Lower leg skin (tissue), 3 donors: ENCODE measurements around the gene CNIH3.

Experiments
- POLR2A ChIP-seq, 2 donors: fragments of 450-650 bp; IDR thresholded peaks; one replicate each; pipeline ENCODE4 v1.6.1; 2016 to 2017; ENCODE audit warnings: antibody characterized with exemption in 2 of 2, mild to moderate bottlenecking in 1 of 2, moderate library complexity in 1 of 2
- TF ChIP-seq, protein P1 (sequence below), 3 donors: fragments of 450-650 bp; IDR thresholded peaks; one replicate each; pipeline ENCODE4 v1.5.1; 2016; ENCODE audit warnings: antibody characterized with exemption in 3 of 3, mild to moderate bottlenecking in 3 of 3, moderate library complexity in 2 of 3

DNA sequence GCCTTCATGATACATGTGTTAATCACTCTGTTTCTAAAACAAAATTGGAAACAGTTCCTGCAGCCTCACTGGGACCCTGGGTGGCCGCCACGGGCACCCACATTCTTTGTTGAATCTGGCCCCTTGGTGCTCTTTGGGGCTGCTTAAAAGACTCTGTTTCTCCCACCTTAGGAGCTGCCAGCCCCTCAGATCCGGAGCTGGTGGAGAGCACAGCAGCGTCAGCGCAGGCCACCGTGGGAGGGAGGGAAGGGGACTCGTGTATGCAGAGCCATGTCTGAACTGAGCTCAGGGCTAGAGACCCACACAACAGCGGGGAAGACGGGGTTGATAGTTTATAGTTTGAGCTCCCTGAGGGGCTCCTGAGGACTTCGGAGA, 121.2 kb downstream of the CNIH3 start:
- TF ChIP-seq, protein P1, sequence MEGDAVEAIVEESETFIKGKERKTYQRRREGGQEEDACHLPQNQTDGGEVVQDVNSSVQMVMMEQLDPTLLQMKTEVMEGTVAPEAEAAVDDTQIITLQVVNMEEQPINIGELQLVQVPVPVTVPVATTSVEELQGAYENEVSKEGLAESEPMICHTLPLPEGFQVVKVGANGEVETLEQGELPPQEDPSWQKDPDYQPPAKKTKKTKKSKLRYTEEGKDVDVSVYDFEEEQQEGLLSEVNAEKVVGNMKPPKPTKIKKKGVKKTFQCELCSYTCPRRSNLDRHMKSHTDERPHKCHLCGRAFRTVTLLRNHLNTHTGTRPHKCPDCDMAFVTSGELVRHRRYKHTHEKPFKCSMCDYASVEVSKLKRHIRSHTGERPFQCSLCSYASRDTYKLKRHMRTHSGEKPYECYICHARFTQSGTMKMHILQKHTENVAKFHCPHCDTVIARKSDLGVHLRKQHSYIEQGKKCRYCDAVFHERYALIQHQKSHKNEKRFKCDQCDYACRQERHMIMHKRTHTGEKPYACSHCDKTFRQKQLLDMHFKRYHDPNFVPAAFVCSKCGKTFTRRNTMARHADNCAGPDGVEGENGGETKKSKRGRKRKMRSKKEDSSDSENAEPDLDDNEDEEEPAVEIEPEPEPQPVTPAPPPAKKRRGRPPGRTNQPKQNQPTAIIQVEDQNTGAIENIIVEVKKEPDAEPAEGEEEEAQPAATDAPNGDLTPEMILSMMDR (IDR thresholded peaks at IDR 0.05), result no peak
- no peak for TF ChIP-seq POLR2A (IDR thresholded peaks at IDR 0.05)
